Transverse colon (tissue), 4 donors: Measurements from ENCODE around the gene SH2D4B. TPM values are rescaled to one million over a fixed set of nuclear protein-coding genes. Genes with fewer than 3 reads are reported as not detected.

Source experiments
- DNase-seq: peaks from one replicate; pipeline ENCODE4 v3.0.0-alpha.2; 2019
- H3K27ac ChIP-seq, 4 donors: fragments of 200-600 bp; sonication (generic); 2 replicates each; pipeline ENCODE4 v1.5.1; 2016 to 2018; ENCODE audit warnings: inconsistent platforms in 4 of 4
- H3K27me3 ChIP-seq: fragments of 200-600 bp; sonication (generic); 2 replicates; pipeline ENCODE4 v1.5.1; 2017; ENCODE audit warnings: inconsistent platforms
- H3K36me3 ChIP-seq, 4 donors: fragments of 200-600 bp; sonication (generic); 2 replicates each; pipeline ENCODE4 v1.5.1; 2017 to 2019; ENCODE audit warnings: inconsistent platforms in 4 of 4
- H3K4me1 ChIP-seq, 4 donors: fragments of 200-600 bp; sonication (generic); 2 replicates each; pipeline ENCODE4 v1.5.1; 2017 to 2020; ENCODE audit warnings: inconsistent platforms in 4 of 4
- H3K4me3 ChIP-seq, 4 donors: fragments of 200-600 bp; sonication (generic); 1 replicate in 1 of 4; 2 replicates in 3 of 4; pipeline versions ENCODE4 v1.5.1 to v1.6.1; 2017 to 2019; ENCODE audit warnings: inconsistent platforms in 4 of 4
- H3K9me3 ChIP-seq, 2 donors: fragments of 200-600 bp; sonication (generic); 2 replicates each; pipeline ENCODE4 v1.5.1; 2017 to 2019; ENCODE audit warnings: inconsistent platforms in 2 of 2
- EP300 ChIP-seq: sonication (generic); formaldehyde crosslinking; IDR thresholded peaks from one replicate; pipeline ENCODE4 v1.6.1; 2017; ENCODE audit warnings: antibody characterized with exemption, low read depth
- POLR2A ChIP-seq: fragments of 450-650 bp; IDR thresholded peaks from one replicate; pipeline ENCODE4 v1.6.1; 2016; ENCODE audit warnings: antibody characterized with exemption, mild to moderate bottlenecking, moderate library complexity
- POLR2AphosphoS5 ChIP-seq, 3 donors: sonication (generic); formaldehyde crosslinking; IDR thresholded peaks; one replicate each; pipeline ENCODE4 v1.6.1; 2016; ENCODE audit warnings: antibody characterized with exemption in 3 of 3
- WGBS, 2 donors: methylation state at CpG; one replicate each; pipeline ENCODE4 v1.1.5; 2018; ENCODE audit warnings: low coverage in 1 of 2; 5-methylcytosine and 5-hydroxymethylcytosine counted together
- in situ Hi-C, 4 donors: fragments of 200-750 bp; cut with MboI; loops; one replicate each; pipeline versions ENCODE4 v1.15.0 to v1.15.1; 2017; ENCODE audit warnings: low sequenced_read_pairs in 3 of 4, low pct_ligation_motif_present in 1 of 4, low pct_unique_long_range_greater_than_20kb in 1 of 4
- intact Hi-C: fragments of 100-400 bp; cut with DNase I; formaldehyde crosslinking; loops from one replicate; pipeline ENCODE4 v1.15.1; 2023; ENCODE audit warnings: low total_unique reads
- total RNA-seq, 4 donors: library from RNA; depleted of rRNA; stranded (reverse); fragments of >200 nt; gene quantifications; one replicate each; pipeline ENCODE4 v1.1.0, GENCODE V29; 2016
- TF ChIP-seq, protein P1 (sequence below), 5 experiments: fragments of 200-600 bp in 3 of 5; fragments of 450-650 bp in 2 of 5; sonication (generic) in 3 of 5; IDR thresholded peaks; 1 replicate in 2 of 5; 2 replicates in 3 of 5; pipeline ENCODE4 v1.5.1; 2016 to 2017; ENCODE audit warnings: antibody characterized with exemption in 5 of 5, inconsistent platforms in 3 of 5, mild to moderate bottlenecking in 2 of 5, moderate library complexity in 1 of 5

The SH2D4B gene
- total RNA-seq, 4 donors from 2014 or later: 0.32 TPM; not detected in 3

GRCh38 chr10:80500572-80501380 lies 36.9 kb upstream of the SH2D4B start:
- 85 to 86% methylated on average over 5 to 14 of the region's 14 CpGs for WGBS, 2 donors
- TF ChIP-seq POLR2A (no peak), POLR2AphosphoS5 (IDR thresholded peaks at IDR 0.05) (no peak), EP300 (no peak)
- TF ChIP-seq, protein P1, sequence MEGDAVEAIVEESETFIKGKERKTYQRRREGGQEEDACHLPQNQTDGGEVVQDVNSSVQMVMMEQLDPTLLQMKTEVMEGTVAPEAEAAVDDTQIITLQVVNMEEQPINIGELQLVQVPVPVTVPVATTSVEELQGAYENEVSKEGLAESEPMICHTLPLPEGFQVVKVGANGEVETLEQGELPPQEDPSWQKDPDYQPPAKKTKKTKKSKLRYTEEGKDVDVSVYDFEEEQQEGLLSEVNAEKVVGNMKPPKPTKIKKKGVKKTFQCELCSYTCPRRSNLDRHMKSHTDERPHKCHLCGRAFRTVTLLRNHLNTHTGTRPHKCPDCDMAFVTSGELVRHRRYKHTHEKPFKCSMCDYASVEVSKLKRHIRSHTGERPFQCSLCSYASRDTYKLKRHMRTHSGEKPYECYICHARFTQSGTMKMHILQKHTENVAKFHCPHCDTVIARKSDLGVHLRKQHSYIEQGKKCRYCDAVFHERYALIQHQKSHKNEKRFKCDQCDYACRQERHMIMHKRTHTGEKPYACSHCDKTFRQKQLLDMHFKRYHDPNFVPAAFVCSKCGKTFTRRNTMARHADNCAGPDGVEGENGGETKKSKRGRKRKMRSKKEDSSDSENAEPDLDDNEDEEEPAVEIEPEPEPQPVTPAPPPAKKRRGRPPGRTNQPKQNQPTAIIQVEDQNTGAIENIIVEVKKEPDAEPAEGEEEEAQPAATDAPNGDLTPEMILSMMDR (IDR thresholded peaks at IDR 0.05): no peak
- in situ Hi-C loops (loop anchor here (5.0 to 10.0 kb wide), 4 partner anchors 53 to 116 kb away; no protein-coding TSS in a partner anchor), intact Hi-C loops (loop anchor here (10.0 kb wide), 1 partner anchor 116 kb away; no protein-coding TSS in a partner anchor)
- no peak for DNase-seq
- peak overlapping the region; percentile 55 to 89 (median 86) for H3K27ac ChIP-seq
- H3K4me3 ChIP-seq: no peak overlapping the region
- H3K4me1 ChIP-seq: peaks cover 46 to 97% (median 70%) of the 10 kb centered on the region in 4 donors
- H3K9me3 ChIP-seq: no peaks in the 10 kb centered on the region
- H3K27me3 ChIP-seq: no peaks in the 10 kb centered on the region
- H3K36me3 ChIP-seq: no peaks in the 10 kb centered on the region

GRCh38 chr10:80501381-80501912 lies 36.3 kb upstream of the SH2D4B start:
- no peaks in the 10 kb centered on the region for H3K9me3 ChIP-seq
- no peaks in the 10 kb centered on the region for H3K36me3 ChIP-seq
- H3K4me1 ChIP-seq: peaks cover 48 to 95% (median 71%) of the 10 kb centered on the region in 4 donors
- in situ Hi-C loops (loop anchor here (5.0 to 10.0 kb wide), 4 partner anchors 54 to 117 kb away; no protein-coding TSS in a partner anchor), intact Hi-C loops (loop anchor here (10.0 kb wide), 1 partner anchor 117 kb away; no protein-coding TSS in a partner anchor)
- 94 to 100% methylated on average over 1 to 3 of the region's 3 CpGs for WGBS, 2 donors
- H3K4me3 ChIP-seq: no peak overlapping the region
- peak overlapping the region; percentile 20 to 89 (median 70) for H3K27ac ChIP-seq
- no peak for DNase-seq
- no peaks in the 10 kb centered on the region for H3K27me3 ChIP-seq
- TF ChIP-seq EP300 (no peak), POLR2AphosphoS5 (IDR thresholded peaks at IDR 0.05) (no peak), POLR2A (no peak)
- TF ChIP-seq, protein P1 (IDR thresholded peaks at IDR 0.05): no peak

- in situ Hi-C loops: loop anchor here (5.0 to 10.0 kb wide), 4 partner anchors 55 to 117 kb away; no protein-coding TSS in a partner anchor
Measured at GRCh38 chr10:80501913-80502521, 35.7 kb upstream of the SH2D4B start.

More at GRCh38 chr10:80501913-80502521, 35.7 kb upstream of the SH2D4B start:
- no peaks in the 10 kb centered on the region for H3K9me3 ChIP-seq
- intact Hi-C loops: loop anchor here (10.0 kb wide), 1 partner anchor 117 kb away; no protein-coding TSS in a partner anchor
- peaks cover 46 to 90% (median 68%) of the 10 kb centered on the region in 4 donors for H3K4me1 ChIP-seq
- 84 to 86% methylated on average over 7 to 13 of the region's 13 CpGs for WGBS, 2 donors
- H3K36me3 ChIP-seq: no peaks in the 10 kb centered on the region
- no peaks in the 10 kb centered on the region for H3K27me3 ChIP-seq
- DNase-seq: no peak
- TF ChIP-seq POLR2AphosphoS5 (IDR thresholded peaks at IDR 0.05) (no peak), POLR2A (no peak), EP300 (no peak)
- TF ChIP-seq, protein P1 (IDR thresholded peaks at IDR 0.05): no peak
- H3K4me3 ChIP-seq: no peak overlapping the region
- H3K27ac ChIP-seq: peak overlapping the region in 3 of 4 donors; percentile 5 to 86 (median 20)
